GM23338 (cell line): ENCODE results near the gene CYB5D1. TPM values are rescaled to one million over a fixed set of nuclear protein-coding genes. Genes with fewer than 3 reads are reported as not detected.

Source experiments
- CREB1 ChIP-seq: fragments of 250-450 bp; sonication (Bioruptor Pico); IDR thresholded peaks from 2 replicates; pipeline ENCODE4 v1.5.0; 2020; ENCODE audit warnings: low read depth, mild to moderate bottlenecking, moderate library complexity
- ETS1 ChIP-seq: IDR thresholded peaks from 2 replicates; pipeline ENCODE4 v1.6.1; 2016; ENCODE audit warnings: antibody characterized with exemption
- EZH2phosphoT487 ChIP-seq: fragments of 200-600 bp; sonication (generic); IDR thresholded peaks from one replicate; pipeline ENCODE4 v1.8.1; 2018; ENCODE audit warnings: antibody characterized with exemption; ENCODE audit not compliant: unreplicated experiment
- JUNB ChIP-seq: IDR thresholded peaks from one replicate; pipeline ENCODE4 v1.6.1; 2016; ENCODE audit warnings: antibody characterized with exemption; ENCODE audit not compliant: unreplicated experiment
- NANOG ChIP-seq: IDR thresholded peaks from 2 replicates; pipeline ENCODE4 v1.6.1; 2016; ENCODE audit warnings: antibody characterized with exemption, borderline replicate concordance
- POLR2AphosphoS5 ChIP-seq: IDR thresholded peaks from 2 replicates; pipeline ENCODE4 v1.6.1; 2016; ENCODE audit warnings: antibody characterized with exemption, low read depth
- REST ChIP-seq: IDR thresholded peaks from one replicate; pipeline ENCODE4 v1.6.1; 2018; ENCODE audit warnings: antibody characterized with exemption; ENCODE audit not compliant: unreplicated experiment
- ZNF331 ChIP-seq: fragments of 250-450 bp; sonication (Bioruptor Pico); IDR thresholded peaks from 2 replicates; pipeline ENCODE4 v1.5.0; 2020; ENCODE audit warnings: low read depth, mild to moderate bottlenecking, moderate library complexity
- ZNF462 ChIP-seq: fragments of 250-450 bp; sonication (Bioruptor Pico); IDR thresholded peaks from 2 replicates; pipeline ENCODE4 v1.5.0; 2020; ENCODE audit warnings: mild to moderate bottlenecking, moderate library complexity
- polyA plus RNA-seq: library from polyadenylated mRNA; unstranded; fragments of >200 nt; fragmentation: Nextera tagmentation; extraction: Ambion mirVana; gene quantifications from 2 replicates; pipeline ENCODE4 v1.2.1, GENCODE V29; 2016
- total RNA-seq: library from RNA; depleted of rRNA; stranded (reverse); fragments of >200 nt; shearing (Covaris generic); gene quantifications from 2 replicates; pipeline ENCODE4 v1.2.3, GENCODE V29; 2014

The CYB5D1 gene
- total and polyA plus RNA-seq, 2 experiments from 2014 or later: 3.5 to 8.4 TPM

GRCh38 chr17:7832431-7832830, 25.4 kb upstream of the CYB5D1 start (continued):
- TF ChIP-seq ZNF462 (CRISPR knock-in tag): no peak
- no peak for TF ChIP-seq POLR2AphosphoS5
- no peak for TF ChIP-seq REST
- no peak for TF ChIP-seq JUNB
- no peak for TF ChIP-seq ETS1
- no peak for TF ChIP-seq CREB1 (CRISPR knock-in tag)
- TF ChIP-seq EZH2phosphoT487: no peak
- no peak for TF ChIP-seq ZNF331 (CRISPR knock-in tag)
- no peak for TF ChIP-seq NANOG
